ENCODE measurements around the gene GBX1.

The GBX1 gene

GRCh38 chr7:151125846-151126481 lies 41.5 kb downstream of the GBX1 start:
- no peak for DNase-seq

- peak; percentile 42 for DNase-seq
Observed at GRCh38 chr7:151125470-151125845, 42.0 kb downstream of the GBX1 start.

- no peak for DNase-seq
Observed at GRCh38 chr7:151124899-151125399, 42.5 kb downstream of the GBX1 start.

GRCh38 chr7:151124481-151124880 lies 43.0 kb downstream of the GBX1 start:
- DNase-seq = no peak

GRCh38 chr7:151123822-151124464 lies 43.6 kb downstream of the GBX1 start:
- peak; percentile 77 for DNase-seq

- no peak for DNase-seq
Observed at GRCh38 chr7:151123158-151123821, 44.2 kb downstream of the GBX1 start.

GRCh38 chr7:151122796-151123157 lies 44.7 kb downstream of the GBX1 start:
- no peak for DNase-seq

- no peak for DNase-seq
Observed at GRCh38 chr7:151122276-151122675, 45.2 kb downstream of the GBX1 start.

GRCh38 chr7:151121380-151122170 lies 45.9 kb downstream of the GBX1 start:
- no peak for DNase-seq

- no peak for DNase-seq
Observed at GRCh38 chr7:151120896-151121295, 46.6 kb downstream of the GBX1 start.

GRCh38 chr7:151119902-151120301 lies 47.6 kb downstream of the GBX1 start:
- no peak for DNase-seq

- no peak for DNase-seq
Observed at GRCh38 chr7:151119055-151119415, 48.5 kb downstream of the GBX1 start.

GRCh38 chr7:151118108-151119054 lies 49.1 kb downstream of the GBX1 start:
- DNase-seq = no peak

- DNase-seq = no peak
Observed at GRCh38 chr7:151117565-151117964, 49.9 kb downstream of the GBX1 start.

- no peak for DNase-seq
Observed at GRCh38 chr7:151116603-151117440, 50.7 kb downstream of the GBX1 start.

- no peak for DNase-seq
Observed at GRCh38 chr7:151115836-151116418, 51.6 kb downstream of the GBX1 start.

- DNase-seq = peak; percentile 28
Observed at GRCh38 chr7:151115121-151115835, 52.2 kb downstream of the GBX1 start.

- DNase-seq = no peak
Observed at GRCh38 chr7:151114151-151115090, 53.1 kb downstream of the GBX1 start.

Data from fibroblast of skin of scalp (primary cell).